Endothelial cell of umbilical vein (primary cell): ENCODE data around the gene SLC26A4.
A peak's percentile ranks its signal among the peaks of the same experiment; 100 is the strongest.

Experiments used
- EZH2 ChIP-seq: IDR thresholded peaks from 2 replicates; pipeline ENCODE4 v1.6.1; 2012; ENCODE audit warnings: borderline replicate concordance, low read depth, mild to moderate bottlenecking, moderate library complexity, low read length, inconsistent platforms; ENCODE audit not compliant: severe bottlenecking
- FOS ChIP-seq: IDR thresholded peaks from 2 replicates; pipeline ENCODE4 v1.6.1; 2011; ENCODE audit warnings: mild to moderate bottlenecking, low read length, moderate library complexity, borderline replicate concordance; ENCODE audit not compliant: insufficient read depth
- GATA2 ChIP-seq: IDR thresholded peaks from 2 replicates; pipeline ENCODE4 v1.7.0; 2011; ENCODE audit warnings: low read depth, mild to moderate bottlenecking, moderate library complexity, mixed read lengths, low read length; ENCODE audit not compliant: insufficient read length, insufficient read depth
- MAX ChIP-seq: IDR thresholded peaks from 2 replicates; pipeline ENCODE4 v1.6.1; 2011; ENCODE audit not compliant: insufficient read depth, insufficient read length
- MYC ChIP-seq: IDR thresholded peaks from one replicate; pipeline ENCODE4 v1.6.1; 2011; ENCODE audit warnings: mild to moderate bottlenecking, low read depth, low read length
- POLR2A ChIP-seq: IDR thresholded peaks from 2 replicates; pipeline ENCODE4 v1.6.1; 2012; ENCODE audit warnings: low read depth, mild to moderate bottlenecking, control low read depth, low read length
- POLR2AphosphoS5 ChIP-seq: IDR thresholded peaks from 2 replicates; pipeline ENCODE4 v1.6.1; 2012; ENCODE audit warnings: low read depth, mild to moderate bottlenecking, control low read depth, low read length, moderate library complexity; ENCODE audit not compliant: insufficient read depth
- TF ChIP-seq, protein P1 (sequence below), 2 donors: IDR thresholded peaks; 1 replicate in 1 of 2; 2 replicates in 1 of 2; pipeline ENCODE4 v1.5.1; 2011; ENCODE audit warnings: low read length in 2 of 2, mild to moderate bottlenecking in 2 of 2, moderate library complexity in 2 of 2, control low read depth in 1 of 2, inconsistent platforms in 1 of 2, low read depth in 1 of 2; ENCODE audit not compliant: insufficient read depth in 1 of 2; ENCODE audit errors: extremely low read depth in 1 of 2

DNA sequence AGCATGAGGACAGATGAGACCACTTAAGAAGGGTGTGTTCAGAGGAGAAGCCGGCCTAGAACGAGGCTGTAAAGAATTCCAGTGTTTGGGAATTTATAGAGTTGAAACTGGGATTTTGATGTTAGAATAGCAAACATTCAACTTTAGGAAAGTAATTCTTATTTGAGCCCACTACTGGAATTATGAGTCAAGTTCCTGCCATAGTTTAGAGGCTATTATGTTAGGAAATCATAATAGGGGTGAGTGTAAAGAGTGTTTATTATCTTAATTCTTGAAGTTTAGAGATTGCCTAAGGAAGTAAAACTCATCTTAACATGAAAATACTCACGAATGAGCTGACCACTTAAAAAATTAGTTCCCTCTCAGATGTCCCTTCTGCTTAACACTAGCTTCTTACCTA lies 85.4 kb downstream of the SLC26A4 start:
- TF ChIP-seq, protein P1, sequence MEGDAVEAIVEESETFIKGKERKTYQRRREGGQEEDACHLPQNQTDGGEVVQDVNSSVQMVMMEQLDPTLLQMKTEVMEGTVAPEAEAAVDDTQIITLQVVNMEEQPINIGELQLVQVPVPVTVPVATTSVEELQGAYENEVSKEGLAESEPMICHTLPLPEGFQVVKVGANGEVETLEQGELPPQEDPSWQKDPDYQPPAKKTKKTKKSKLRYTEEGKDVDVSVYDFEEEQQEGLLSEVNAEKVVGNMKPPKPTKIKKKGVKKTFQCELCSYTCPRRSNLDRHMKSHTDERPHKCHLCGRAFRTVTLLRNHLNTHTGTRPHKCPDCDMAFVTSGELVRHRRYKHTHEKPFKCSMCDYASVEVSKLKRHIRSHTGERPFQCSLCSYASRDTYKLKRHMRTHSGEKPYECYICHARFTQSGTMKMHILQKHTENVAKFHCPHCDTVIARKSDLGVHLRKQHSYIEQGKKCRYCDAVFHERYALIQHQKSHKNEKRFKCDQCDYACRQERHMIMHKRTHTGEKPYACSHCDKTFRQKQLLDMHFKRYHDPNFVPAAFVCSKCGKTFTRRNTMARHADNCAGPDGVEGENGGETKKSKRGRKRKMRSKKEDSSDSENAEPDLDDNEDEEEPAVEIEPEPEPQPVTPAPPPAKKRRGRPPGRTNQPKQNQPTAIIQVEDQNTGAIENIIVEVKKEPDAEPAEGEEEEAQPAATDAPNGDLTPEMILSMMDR (IDR thresholded peaks at IDR 0.05; ENCODE audit: extremely low read depth in 1 of 2, insufficient read depth in 1 of 2, low read depth in 1 of 2, low read length in 2 of 2) = no peak
- peak; percentile 44 for TF ChIP-seq FOS
- TF ChIP-seq GATA2 = no peak
- TF ChIP-seq POLR2A = no peak
- no peak for TF ChIP-seq EZH2
- TF ChIP-seq POLR2AphosphoS5 = no peak
- no peak for TF ChIP-seq MAX
- TF ChIP-seq MYC = no peak
